SK-N-SH (cell line): ENCODE data around the gene RPS19. TPM values are rescaled to one million over a fixed set of nuclear protein-coding genes. Genes with fewer than 3 reads are reported as not detected.

Experiments
- CTCF ChIA-PET: fragments of 300-600, 350-600 bp; formaldehyde crosslinking; extraction: SDS; loops from one replicate; lab custom pipeline; 2021; lab: Yijun Ruan, JAX
- POLR2A ChIA-PET: fragments of 350-600 bp; sonication (Branson Sonifier 250); formaldehyde crosslinking; extraction: SDS; loops from one replicate; lab custom pipeline; 2020; ENCODE audit warnings: antibody characterized with exemption, inconsistent platforms; lab: Yijun Ruan, JAX
- DNase-seq: peaks from one replicate; pipeline ENCODE4 v3.0.0; 2012
- H2AFZ ChIP-seq: fragments of 200-600 bp; sonication (generic); 2 replicates; pipeline ENCODE4 v1.8.1; 2016; ENCODE audit warnings: antibody characterized with exemption, mild to moderate bottlenecking, low read depth
- H3F3A ChIP-seq: fragments of 200-600 bp; sonication (generic); replicated peaks from 2 replicates; pipeline ENCODE3; 2016; ENCODE audit warnings: antibody characterized with exemption, mild to moderate bottlenecking; ENCODE audit not compliant: insufficient read depth
- H3K27ac ChIP-seq, 2 experiments: fragments of 200-500 bp in 1 of 2; fragments of 200-600 bp in 1 of 2; sonication (Bioruptor generic) in 1 of 2; sonication (generic), shearing (Covaris generic) in 1 of 2; 2 replicates each; pipeline versions ENCODE4 v1.5.1 to v1.6.1; 2014 to 2016; ENCODE audit warnings: low read depth in 2 of 2, inconsistent platforms in 1 of 2, low read length in 1 of 2, mild to moderate bottlenecking in 1 of 2, mixed read lengths in 1 of 2
- H3K27me3 ChIP-seq: fragments of 200-600 bp; sonication (generic), shearing (Covaris generic); 2 replicates; pipeline ENCODE4 v1.6.1; 2016; ENCODE audit warnings: mixed run types; ENCODE audit not compliant: insufficient read depth
- H3K36me3 ChIP-seq, 2 experiments: fragments of 200-500 bp in 1 of 2; fragments of 200-600 bp in 1 of 2; sonication (Bioruptor generic) in 1 of 2; sonication (generic) in 1 of 2; replicated peaks in 1 of 2; 2 replicates each; pipeline versions ENCODE3 to v1.5.1; 2014 to 2016; ENCODE audit warnings: low read length in 1 of 2, mild to moderate bottlenecking in 1 of 2; ENCODE audit not compliant: insufficient read depth in 2 of 2, control insufficient read depth in 1 of 2
- H3K4me1 ChIP-seq, 2 experiments: fragments of 200-500 bp in 1 of 2; fragments of 200-600 bp in 1 of 2; sonication (Bioruptor generic) in 1 of 2; sonication (generic), shearing (Covaris generic) in 1 of 2; 2 replicates each; pipeline versions ENCODE4 v1.5.1 to v1.6.1; 2014 to 2016; ENCODE audit warnings: low read depth in 1 of 2, low read length in 1 of 2, mixed run types in 1 of 2; ENCODE audit not compliant: insufficient read depth in 2 of 2, control insufficient read depth in 1 of 2
- H3K4me2 ChIP-seq: fragments of 200-600 bp; sonication (generic), shearing (Covaris generic); 2 replicates; pipeline ENCODE4 v1.6.1; 2017; ENCODE audit warnings: mixed run types
- H3K4me3 ChIP-seq, 2 experiments: fragments of 200-500 bp in 1 of 2; fragments of 200-600 bp in 1 of 2; sonication (Bioruptor generic) in 1 of 2; sonication (generic), shearing (Covaris generic) in 1 of 2; 2 replicates each; pipeline versions ENCODE4 v1.5.1 to v1.8.1; 2014 to 2016; ENCODE audit warnings: low read depth in 2 of 2, inconsistent platforms in 1 of 2, low read length in 1 of 2, mild to moderate bottlenecking in 1 of 2, mixed read lengths in 1 of 2, moderate library complexity in 1 of 2
- H3K79me2 ChIP-seq: fragments of 200-600 bp; sonication (generic); 2 replicates; pipeline ENCODE4 v1.8.1; 2017; ENCODE audit warnings: mild to moderate bottlenecking; ENCODE audit not compliant: insufficient read depth
- H3K9ac ChIP-seq: fragments of 200-600 bp; sonication (generic); 2 replicates; pipeline ENCODE4 v1.6.1; 2017; ENCODE audit warnings: mixed run types
- H3K9me2 ChIP-seq: fragments of 200-600 bp; sonication (generic); 2 replicates; pipeline ENCODE4 v1.6.1; 2017; ENCODE audit warnings: mixed run types
- H3K9me3 ChIP-seq: fragments of 200-600 bp; sonication (generic); 2 replicates; pipeline ENCODE4 v1.6.1; 2017; ENCODE audit warnings: mixed run types, mild to moderate bottlenecking, moderate library complexity
- H4K20me1 ChIP-seq: fragments of 200-600 bp; sonication (generic); 2 replicates; pipeline ENCODE4 v1.6.1; 2017; ENCODE audit warnings: mild to moderate bottlenecking, mixed run types; ENCODE audit not compliant: insufficient read depth
- CHD2 ChIP-seq: fragments of 150-350 bp; IDR thresholded peaks from 2 replicates; pipeline ENCODE4 v1.6.1; 2018; ENCODE audit warnings: low read length; ENCODE audit not compliant: partially characterized antibody
- CTCF ChIP-seq: fragments of 200-600 bp; sonication (generic); IDR thresholded peaks from 2 replicates; pipeline ENCODE4 v1.6.1; 2017; ENCODE audit warnings: antibody characterized with exemption, mild to moderate bottlenecking, moderate library complexity
- ELF1 ChIP-seq: IDR thresholded peaks from 2 replicates; pipeline ENCODE4 v1.4.0; 2012
- EP300 ChIP-seq, 2 experiments: IDR thresholded peaks; 2 replicates each; pipeline versions ENCODE4 v1.4.0 to v1.6.1; 2012; ENCODE audit warnings: borderline replicate concordance in 1 of 2, low read depth in 1 of 2, low read length in 1 of 2
- EZH2phosphoT487 ChIP-seq: fragments of 200-600 bp; sonication (generic); IDR thresholded peaks from 2 replicates; pipeline ENCODE4 v1.6.1; 2017; ENCODE audit warnings: low read depth, mixed run types, mild to moderate bottlenecking, antibody characterized with exemption, moderate library complexity, borderline replicate concordance
- GATA2 ChIP-seq: sonication (generic); formaldehyde crosslinking; IDR thresholded peaks from 2 replicates; pipeline ENCODE4 v1.5.0; 2020; ENCODE audit warnings: mild to moderate bottlenecking, missing genetic modification reagents
- IRF3 ChIP-seq: fragments of 150-350 bp; IDR thresholded peaks from 2 replicates; pipeline ENCODE4 v1.6.1; 2016; ENCODE audit warnings: mild to moderate bottlenecking, low read depth, low read length
- JUND ChIP-seq: IDR thresholded peaks from 2 replicates; pipeline ENCODE4 v1.4.0; 2012
- MXI1 ChIP-seq: IDR thresholded peaks from 2 replicates; pipeline ENCODE4 v1.6.1; 2012; ENCODE audit warnings: mild to moderate bottlenecking, low read depth, low read length, improper control_type of control experiment
- NFIC ChIP-seq: IDR thresholded peaks from 2 replicates; pipeline ENCODE4 v1.4.0; 2012; ENCODE audit warnings: borderline replicate concordance
- NRF1 ChIP-seq: IDR thresholded peaks from 2 replicates; pipeline ENCODE4 v1.6.1; 2012; ENCODE audit warnings: low read depth, mild to moderate bottlenecking, low read length
- RAD21 ChIP-seq: IDR thresholded peaks from 2 replicates; pipeline ENCODE4 v1.6.1; 2012; ENCODE audit warnings: mild to moderate bottlenecking, low read length
- RCOR1 ChIP-seq: fragments of 150-350 bp; IDR thresholded peaks from 2 replicates; pipeline ENCODE4 v1.6.1; 2017; ENCODE audit warnings: antibody characterized with exemption, low read length
- REST ChIP-seq: IDR thresholded peaks from 2 replicates; pipeline ENCODE4 v1.6.1; 2012; ENCODE audit warnings: mild to moderate bottlenecking, low read depth, low read length, moderate library complexity
- RFX5 ChIP-seq: IDR thresholded peaks from 2 replicates; pipeline ENCODE4 v1.6.1; 2012; ENCODE audit warnings: mild to moderate bottlenecking, improper control_type of control experiment, low read length
- SIN3A ChIP-seq: IDR thresholded peaks from 2 replicates; pipeline ENCODE4 v1.6.1; 2012; ENCODE audit warnings: low read depth, mild to moderate bottlenecking, low read length, moderate library complexity, borderline replicate concordance
- TEAD4 ChIP-seq: IDR thresholded peaks from 2 replicates; pipeline ENCODE4 v1.4.0; 2012; ENCODE audit warnings: mild to moderate bottlenecking, borderline replicate concordance; ENCODE audit not compliant: insufficient read depth
- YY1 ChIP-seq: IDR thresholded peaks from 2 replicates; pipeline ENCODE4 v1.4.0; 2012; ENCODE audit warnings: low read depth, mild to moderate bottlenecking
- ZBTB33 ChIP-seq: IDR thresholded peaks from 2 replicates; pipeline ENCODE4 v1.4.0; 2012; ENCODE audit warnings: low read depth, borderline replicate concordance
- WGBS: methylation state at CpG from one replicate; pipeline ENCODE4 v1.1.6; 2017; ENCODE audit warnings: low lambda C conversion rate; 5-methylcytosine and 5-hydroxymethylcytosine counted together
- polyA plus RNA-seq, 3 experiments: library from polyadenylated mRNA; depleted of rRNA; stranded (reverse); fragments of >200 nt; gene quantifications; 2 replicates each; pipeline ENCODE4 v1.2.3, GENCODE V29; 2012

RPS19 gene
- polyA plus RNA-seq, 1 of the 3 experiments (the other 2 are of a cell fraction): 2,819 TPM

- TF ChIP-seq ZBTB33 (no peak), CHD2 (no peak), TEAD4 (no peak)
These were observed 9.7 kb upstream of the RPS19 start (continued) for GRCh38 chr19:41850381-41850780.

GRCh38 chr19:41851456-41851855 is 8.6 kb upstream of the RPS19 start:
- no peaks in the 10 kb centered on the region for H3F3A ChIP-seq
- H3K79me2 ChIP-seq: no peaks in the 10 kb centered on the region
- peaks cover 65% of the 10 kb centered on the region for H3K27me3 ChIP-seq
- H3K4me2 ChIP-seq: no peak overlapping the region
- H2AFZ ChIP-seq: no peak overlapping the region
- H3K36me3 ChIP-seq: no peaks in the 10 kb centered on the region
- no peaks in the 10 kb centered on the region for H3K9me2 ChIP-seq
- H3K9me3 ChIP-seq: no peaks in the 10 kb centered on the region
- CTCF ChIA-PET: interaction anchor here (1.3 to 5.5 kb wide), 5 partner anchors 15 to 145 kb away, joined by 3 to 34 read pairs (median 6); no protein-coding TSS in a partner anchor
- no peak for DNase-seq
- TF ChIP-seq EZH2phosphoT487: no peak
- H3K4me1 ChIP-seq: no peaks in the 10 kb centered on the region
- no peak overlapping the region for H3K9ac ChIP-seq
- H3K4me3 ChIP-seq: no peak overlapping the region
- 20% methylated on average over 4 of the region's 4 CpGs for WGBS
- no peaks in the 10 kb centered on the region for H4K20me1 ChIP-seq
- no peak overlapping the region for H3K27ac ChIP-seq
- POLR2A ChIA-PET: interaction anchor here (0.8 kb wide), 1 partner anchor 8 kb away, joined by 3 read pairs; the partner anchor contains the start of gene RPS19

- Histone ChIP-seq H2AFZ (no peak overlapping the region), H3K27me3 (peaks cover 67% of the 10 kb centered on the region), H3K4me3 (no peak overlapping the region), H3K9ac (no peak overlapping the region), H3K9me3 (no peaks in the 10 kb centered on the region), H3K79me2 (no peaks in the 10 kb centered on the region), H3F3A (no peaks in the 10 kb centered on the region), H3K9me2 (no peaks in the 10 kb centered on the region), H4K20me1 (no peaks in the 10 kb centered on the region), H3K4me1 (no peaks in the 10 kb centered on the region), H3K36me3 (no peaks in the 10 kb centered on the region), H3K27ac (no peak overlapping the region), H3K4me2 (no peak overlapping the region)
- CTCF ChIA-PET: interaction anchor here (1.0 to 5.5 kb wide), 2 partner anchors 12 to 17 kb away, joined by 3 to 34 read pairs; no protein-coding TSS in a partner anchor
- POLR2A ChIA-PET: no interaction called here
- 14% methylated on average over 2 of the region's 2 CpGs for WGBS
- DNase-seq: no peak
- no peak for TF ChIP-seq IRF3
- no peak for TF ChIP-seq NRF1
- no peak for TF ChIP-seq ELF1
- no peak for TF ChIP-seq EP300 (IDR thresholded peaks at IDR 0.05; ENCODE audit: borderline replicate concordance in 1 of 2, low read depth in 1 of 2, low read length in 1 of 2)
- no peak for TF ChIP-seq NFIC
- no peak for TF ChIP-seq JUND
- TF ChIP-seq RFX5: no peak
- no peak for TF ChIP-seq CTCF
- TF ChIP-seq CHD2: no peak
- TF ChIP-seq GATA2 (CRISPR knock-in tag): no peak
- TF ChIP-seq YY1: no peak
- no peak for TF ChIP-seq RCOR1
- no peak for TF ChIP-seq RAD21
- no peak for TF ChIP-seq REST
- TF ChIP-seq MXI1: no peak
- no peak for TF ChIP-seq SIN3A
These were observed 6.7 kb upstream of the RPS19 start for GRCh38 chr19:41853344-41853743.
